ENCODE data around the gene KDM3B.
"Not testable (repeated sequence)": the region's sequence is repeated elsewhere in the genome, so short reads cannot be mapped to it uniquely, and the experiment has no call there.

KDM3B gene, protein sequence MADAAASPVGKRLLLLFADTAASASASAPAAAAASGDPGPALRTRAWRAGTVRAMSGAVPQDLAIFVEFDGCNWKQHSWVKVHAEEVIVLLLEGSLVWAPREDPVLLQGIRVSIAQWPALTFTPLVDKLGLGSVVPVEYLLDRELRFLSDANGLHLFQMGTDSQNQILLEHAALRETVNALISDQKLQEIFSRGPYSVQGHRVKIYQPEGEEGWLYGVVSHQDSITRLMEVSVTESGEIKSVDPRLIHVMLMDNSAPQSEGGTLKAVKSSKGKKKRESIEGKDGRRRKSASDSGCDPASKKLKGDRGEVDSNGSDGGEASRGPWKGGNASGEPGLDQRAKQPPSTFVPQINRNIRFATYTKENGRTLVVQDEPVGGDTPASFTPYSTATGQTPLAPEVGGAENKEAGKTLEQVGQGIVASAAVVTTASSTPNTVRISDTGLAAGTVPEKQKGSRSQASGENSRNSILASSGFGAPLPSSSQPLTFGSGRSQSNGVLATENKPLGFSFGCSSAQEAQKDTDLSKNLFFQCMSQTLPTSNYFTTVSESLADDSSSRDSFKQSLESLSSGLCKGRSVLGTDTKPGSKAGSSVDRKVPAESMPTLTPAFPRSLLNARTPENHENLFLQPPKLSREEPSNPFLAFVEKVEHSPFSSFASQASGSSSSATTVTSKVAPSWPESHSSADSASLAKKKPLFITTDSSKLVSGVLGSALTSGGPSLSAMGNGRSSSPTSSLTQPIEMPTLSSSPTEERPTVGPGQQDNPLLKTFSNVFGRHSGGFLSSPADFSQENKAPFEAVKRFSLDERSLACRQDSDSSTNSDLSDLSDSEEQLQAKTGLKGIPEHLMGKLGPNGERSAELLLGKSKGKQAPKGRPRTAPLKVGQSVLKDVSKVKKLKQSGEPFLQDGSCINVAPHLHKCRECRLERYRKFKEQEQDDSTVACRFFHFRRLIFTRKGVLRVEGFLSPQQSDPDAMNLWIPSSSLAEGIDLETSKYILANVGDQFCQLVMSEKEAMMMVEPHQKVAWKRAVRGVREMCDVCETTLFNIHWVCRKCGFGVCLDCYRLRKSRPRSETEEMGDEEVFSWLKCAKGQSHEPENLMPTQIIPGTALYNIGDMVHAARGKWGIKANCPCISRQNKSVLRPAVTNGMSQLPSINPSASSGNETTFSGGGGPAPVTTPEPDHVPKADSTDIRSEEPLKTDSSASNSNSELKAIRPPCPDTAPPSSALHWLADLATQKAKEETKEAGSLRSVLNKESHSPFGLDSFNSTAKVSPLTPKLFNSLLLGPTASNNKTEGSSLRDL (N-terminal part only)

GRCh38 chr5:138352071-138352721, at the start of gene KDM3B:
TSS of gene KDM3B (plus strand) at chr5:138352685. CDS start at chr5:138352796, 111 bp downstream.
- DNase-seq = peak; percentile 99

DNA sequence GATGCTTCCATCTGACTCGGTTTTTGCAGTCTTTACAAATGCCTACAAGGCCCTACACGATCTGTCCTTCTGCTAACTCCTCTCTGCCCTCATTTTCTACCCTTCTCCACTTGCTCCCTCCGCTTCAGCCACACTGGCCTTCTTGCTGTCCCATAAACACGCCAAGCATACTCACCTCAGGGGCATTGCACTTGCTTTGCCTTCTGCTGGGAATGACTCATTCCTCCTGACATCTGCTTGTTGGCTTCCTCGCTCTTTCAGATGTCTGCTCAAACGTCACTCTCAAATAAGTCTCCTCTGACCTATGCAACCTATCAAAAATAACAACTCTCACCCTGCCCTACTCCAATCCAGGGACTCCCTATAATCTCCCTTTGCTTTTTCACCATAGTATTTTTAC, 49.1 kb upstream of the KDM3B start:
- DNase-seq = no peak

GRCh38 chr5:138305797-138306196, 46.7 kb upstream of the KDM3B start:
- DNase-seq = no peak

DNA sequence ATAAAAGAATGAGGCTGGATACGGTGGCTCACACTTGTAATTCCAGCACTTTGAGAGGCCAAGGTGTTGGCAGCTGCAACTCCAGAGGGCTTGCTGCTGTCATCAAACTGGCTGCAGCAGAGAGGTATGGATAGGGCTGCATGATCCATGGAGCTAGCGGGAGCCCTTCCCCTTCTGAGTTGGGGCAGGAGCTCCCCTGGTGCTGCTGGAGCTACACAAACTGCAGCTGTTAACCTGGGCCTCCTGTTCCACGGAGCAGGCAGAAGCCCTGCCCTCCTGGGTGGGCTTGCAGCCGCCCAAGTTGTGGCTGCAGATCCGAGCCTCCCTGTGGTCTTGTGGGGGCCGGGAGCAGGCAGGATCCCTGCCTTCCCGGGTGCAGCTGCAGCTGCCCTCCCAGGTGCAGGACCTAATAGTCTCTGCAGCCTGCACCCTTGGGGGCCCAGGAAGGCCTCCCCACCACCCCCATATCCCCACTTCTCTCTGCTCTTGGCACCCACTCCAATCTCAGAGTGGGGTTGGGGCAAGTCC, 36.7 kb upstream of the KDM3B start:
- no peak for DNase-seq

GRCh38 chr5:138316355-138316754, 36.1 kb upstream of the KDM3B start:
- no peak for DNase-seq

DNA sequence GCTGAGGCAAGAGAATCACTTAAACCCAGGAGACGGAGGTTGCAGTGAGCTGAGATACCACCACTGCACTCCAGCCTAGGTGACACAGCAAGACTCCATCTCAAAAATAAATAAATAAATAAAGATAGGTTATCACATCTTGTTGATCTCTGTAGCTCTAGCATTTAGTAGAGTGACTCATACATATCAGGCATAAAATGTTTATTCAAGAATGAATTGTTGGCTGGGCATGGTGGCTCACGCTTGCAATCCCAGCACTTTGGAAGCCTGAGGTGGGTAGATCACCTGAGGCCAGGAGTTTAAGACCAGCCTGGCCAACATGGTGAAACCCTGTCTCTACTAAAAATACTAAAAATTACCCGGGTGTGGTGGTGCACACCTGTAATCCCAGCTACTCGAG, 34.3 kb upstream of the KDM3B start:
- not testable (repeated sequence) for DNase-seq

GRCh38 chr5:138330813-138331448, 21.6 kb upstream of the KDM3B start:
- DNase-seq = no peak

- DNase-seq = peak; percentile 91
Measured at GRCh38 chr5:138331449-138332368, 20.8 kb upstream of the KDM3B start, which contains the start of gene CDC25C. TSS of gene CDC25C (minus strand) at chr5:138331804. CDS start at chr5:138331180, 624 bp downstream.

- DNase-seq = no peak
Measured at GRCh38 chr5:138334867-138335447, 17.5 kb upstream of the KDM3B start.

GRCh38 chr5:138336952-138337684, 15.4 kb upstream of the KDM3B start:
- DNase-seq = no peak

DNA sequence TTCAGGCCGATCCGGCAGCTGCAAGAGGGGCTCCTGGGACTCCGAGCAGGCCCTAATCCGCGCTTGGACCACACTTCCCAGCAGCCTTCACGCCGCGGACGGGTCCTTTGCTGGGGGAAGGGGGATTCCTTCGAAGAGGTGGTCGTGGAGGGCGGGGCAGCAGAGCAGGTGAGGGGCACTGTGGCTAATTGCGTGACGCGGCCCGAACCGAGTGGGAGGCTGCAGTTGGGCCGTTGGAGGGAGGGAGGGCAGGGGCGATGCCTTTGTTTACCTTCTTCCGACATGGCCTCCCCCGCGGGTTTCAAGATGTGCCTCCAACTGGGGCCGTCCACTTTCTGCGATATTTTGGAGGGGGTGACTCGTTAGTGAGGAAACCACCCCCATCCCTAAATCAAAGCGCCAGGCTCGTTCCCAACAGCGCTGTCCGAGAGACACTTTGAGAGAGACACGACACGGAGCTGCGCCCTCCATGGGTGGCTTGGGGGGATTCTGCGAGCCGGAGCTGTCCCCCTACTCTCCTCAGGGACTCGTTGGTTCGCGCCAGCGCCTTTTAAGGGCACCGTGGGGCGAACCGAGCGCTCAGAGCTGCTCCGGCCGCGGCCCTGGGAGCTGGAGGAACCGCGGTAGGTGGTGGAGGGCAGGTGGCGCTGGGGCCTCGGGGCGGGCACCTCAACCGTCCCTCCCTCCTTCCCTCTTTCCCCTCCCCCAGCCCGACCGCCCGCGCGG, 14.6 kb upstream of the KDM3B start, which contains the start of gene FAM53C:
FAM53C (plus strand) TSS at position 582 of the 726 bp plus-strand sequence. CDS start 3,070 bp downstream, outside the sequence.
- peak; percentile 96 for DNase-seq

GRCh38 chr5:138338411-138339090, 13.9 kb upstream of the KDM3B start:
- no peak for DNase-seq

DNA sequence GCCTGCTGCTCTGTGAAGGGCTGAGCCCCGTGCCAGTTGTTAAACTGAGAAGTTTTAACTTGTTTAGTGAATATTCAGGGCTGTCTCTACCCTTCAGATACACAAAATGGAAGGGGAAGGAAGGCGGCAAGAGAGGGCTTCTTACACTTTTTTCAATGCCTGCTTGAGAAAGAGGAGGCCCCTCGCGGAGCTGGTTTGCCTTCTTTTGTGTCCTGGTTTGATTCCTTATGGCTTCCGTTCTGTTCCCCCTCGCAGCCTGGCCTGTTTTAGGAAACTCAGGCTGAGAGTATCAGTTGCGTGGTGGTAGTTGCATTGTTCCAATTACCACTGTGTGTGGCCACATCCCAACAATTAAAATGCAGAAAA, 13.4 kb upstream of the KDM3B start:
- DNase-seq = no peak

- no peak for DNase-seq
Measured at GRCh38 chr5:138339464-138339863, 13.0 kb upstream of the KDM3B start.

GRCh38 chr5:138340008-138340407, 12.5 kb upstream of the KDM3B start:
- no peak for DNase-seq

DNA sequence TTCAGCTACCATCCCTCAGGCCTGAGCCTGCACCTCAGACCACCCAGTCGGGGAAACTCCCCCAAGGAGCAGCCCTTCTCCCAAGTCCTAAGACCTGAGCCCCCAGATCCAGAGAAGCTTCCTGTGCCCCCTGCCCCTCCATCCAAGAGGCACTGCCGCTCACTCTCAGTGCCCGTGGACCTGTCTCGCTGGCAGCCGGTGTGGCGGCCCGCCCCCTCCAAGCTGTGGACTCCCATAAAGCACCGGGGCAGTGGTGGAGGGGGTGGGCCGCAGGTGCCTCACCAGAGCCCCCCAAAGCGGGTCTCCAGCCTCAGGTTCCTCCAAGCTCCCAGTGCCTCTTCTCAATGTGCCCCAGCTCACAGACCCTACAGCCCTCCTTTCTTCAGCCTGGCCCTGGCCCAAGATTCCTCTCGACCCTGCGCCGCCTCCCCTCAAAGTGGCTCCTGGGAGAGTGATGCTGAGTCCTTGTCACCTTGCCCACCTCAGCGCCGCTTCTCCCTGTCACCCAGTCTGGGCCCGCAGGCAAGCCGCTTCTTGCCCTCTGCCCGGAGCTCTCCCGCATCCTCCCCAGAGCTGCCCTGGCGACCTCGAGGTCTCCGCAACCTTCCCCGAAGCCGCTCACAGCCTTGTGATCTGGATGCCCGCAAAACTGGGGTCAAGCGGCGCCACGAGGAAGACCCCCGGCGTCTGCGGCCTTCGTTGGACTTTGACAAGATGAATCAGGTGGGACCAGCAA, 7.4 kb upstream of the KDM3B start:
- no peak for DNase-seq

GRCh38 chr5:138346889-138347288, 5.6 kb upstream of the KDM3B start:
- DNase-seq = no peak
